ENCODE results near the gene TNFSF11.
A peak's percentile ranks its signal among the peaks of the same experiment; 100 is the strongest.

Gene TNFSF11

GRCh38 chr13:42611086-42611779, 37.3 kb downstream of the TNFSF11 start:
- Histone ChIP-seq H4K20me1 (no peaks in the 10 kb centered on the region), H3K27ac (no peak overlapping the region), H3K36me3 (no peaks in the 10 kb centered on the region), H3K9me3 (no peaks in the 10 kb centered on the region), H3K4me2 (no peak overlapping the region), H3K4me3 (no peak overlapping the region), H3K4me1 (no peaks in the 10 kb centered on the region), H3K27me3 (no peaks in the 10 kb centered on the region), H3K9ac (no peak overlapping the region)
- TF ChIP-seq Cebpa-rat (IDR thresholded peaks at IDR 0.05), result no peak

- no peak overlapping the region for H3K4me3 ChIP-seq
- H3K9me3 ChIP-seq, result no peaks in the 10 kb centered on the region
- H3K4me1 ChIP-seq, result no peaks in the 10 kb centered on the region
- TF ChIP-seq Cebpa-rat (IDR thresholded peaks at IDR 0.05), result no peak
- no peaks in the 10 kb centered on the region for H3K36me3 ChIP-seq
- no peak overlapping the region for H3K27ac ChIP-seq
- H3K9ac ChIP-seq, result no peak overlapping the region
- no peaks in the 10 kb centered on the region for H3K27me3 ChIP-seq
- no peaks in the 10 kb centered on the region for H4K20me1 ChIP-seq
- no peak overlapping the region for H3K4me2 ChIP-seq
These were observed 38.2 kb downstream of the TNFSF11 start for GRCh38 chr13:42612021-42612765.

- no peaks in the 10 kb centered on the region for H3K27me3 ChIP-seq
- no peak overlapping the region for H3K27ac ChIP-seq
- no peaks in the 10 kb centered on the region for H3K36me3 ChIP-seq
- no peaks in the 10 kb centered on the region for H3K9me3 ChIP-seq
- no peak for TF ChIP-seq Cebpa-rat (IDR thresholded peaks at IDR 0.05)
- no peak overlapping the region for H3K9ac ChIP-seq
- H4K20me1 ChIP-seq, result no peaks in the 10 kb centered on the region
- H3K4me1 ChIP-seq, result no peaks in the 10 kb centered on the region
- H3K4me3 ChIP-seq, result no peak overlapping the region
- no peak overlapping the region for H3K4me2 ChIP-seq
These were observed 40.6 kb downstream of the TNFSF11 start for GRCh38 chr13:42614436-42615035.

- no peak for TF ChIP-seq Cebpa-rat (IDR thresholded peaks at IDR 0.05)
- Histone ChIP-seq H3K27me3 (no peaks in the 10 kb centered on the region), H3K4me2 (no peak overlapping the region), H3K27ac (no peak overlapping the region), H3K36me3 (no peaks in the 10 kb centered on the region), H3K4me3 (no peak overlapping the region), H3K4me1 (no peaks in the 10 kb centered on the region), H3K9ac (no peak overlapping the region), H4K20me1 (no peaks in the 10 kb centered on the region), H3K9me3 (no peaks in the 10 kb centered on the region)
These were observed 41.7 kb downstream of the TNFSF11 start for GRCh38 chr13:42615691-42616090.

- no peak overlapping the region for H3K4me3 ChIP-seq
- no peak overlapping the region for H3K27ac ChIP-seq
- H3K36me3 ChIP-seq, result no peaks in the 10 kb centered on the region
- no peaks in the 10 kb centered on the region for H3K4me1 ChIP-seq
- no peaks in the 10 kb centered on the region for H4K20me1 ChIP-seq
- no peak overlapping the region for H3K4me2 ChIP-seq
- H3K9ac ChIP-seq, result no peak overlapping the region
- no peaks in the 10 kb centered on the region for H3K9me3 ChIP-seq
- no peaks in the 10 kb centered on the region for H3K27me3 ChIP-seq
- no peak for TF ChIP-seq Cebpa-rat (IDR thresholded peaks at IDR 0.05)
These were observed 43.3 kb downstream of the TNFSF11 start for GRCh38 chr13:42617221-42617620.

- TF ChIP-seq Cebpa-rat (IDR thresholded peaks at IDR 0.05), result no peak
- H3K27ac ChIP-seq, result no peak overlapping the region
- no peaks in the 10 kb centered on the region for H3K27me3 ChIP-seq
- no peaks in the 10 kb centered on the region for H3K4me1 ChIP-seq
- no peaks in the 10 kb centered on the region for H4K20me1 ChIP-seq
- no peak overlapping the region for H3K9ac ChIP-seq
- no peak overlapping the region for H3K4me3 ChIP-seq
- no peaks in the 10 kb centered on the region for H3K9me3 ChIP-seq
- no peaks in the 10 kb centered on the region for H3K36me3 ChIP-seq
- H3K4me2 ChIP-seq, result no peak overlapping the region
These were observed 50.0 kb downstream of the TNFSF11 start for GRCh38 chr13:42623916-42624315.

GRCh38 chr13:42625611-42626010, 51.7 kb downstream of the TNFSF11 start:
- Histone ChIP-seq H3K36me3 (no peaks in the 10 kb centered on the region), H3K4me2 (no peak overlapping the region), H3K4me3 (no peak overlapping the region), H4K20me1 (no peaks in the 10 kb centered on the region), H3K4me1 (no peaks in the 10 kb centered on the region), H3K9me3 (no peaks in the 10 kb centered on the region), H3K27me3 (no peaks in the 10 kb centered on the region), H3K9ac (no peak overlapping the region), H3K27ac (no peak overlapping the region)
- TF ChIP-seq Cebpa-rat (IDR thresholded peaks at IDR 0.05), result no peak

GRCh38 chr13:42626176-42626860, 52.4 kb downstream of the TNFSF11 start:
- no peak overlapping the region for H3K4me3 ChIP-seq
- H3K9me3 ChIP-seq, result no peaks in the 10 kb centered on the region

GRCh38 chr13:42628666-42629065, 54.7 kb downstream of the TNFSF11 start:
- H3K4me3 ChIP-seq, result no peak overlapping the region
- no peaks in the 10 kb centered on the region for H3K36me3 ChIP-seq
- no peaks in the 10 kb centered on the region for H3K9me3 ChIP-seq
- peak; percentile 74 for TF ChIP-seq Cebpa-rat (IDR thresholded peaks at IDR 0.05)
- H4K20me1 ChIP-seq, result no peaks in the 10 kb centered on the region
- H3K9ac ChIP-seq, result no peak overlapping the region
- H3K27me3 ChIP-seq, result no peaks in the 10 kb centered on the region
- H3K27ac ChIP-seq, result no peak overlapping the region
- H3K4me2 ChIP-seq, result no peak overlapping the region
- H3K4me1 ChIP-seq, result peaks cover 22% of the 10 kb centered on the region

More at GRCh38 chr13:42626176-42626860, 52.4 kb downstream of the TNFSF11 start:
- no peak for TF ChIP-seq Cebpa-rat (IDR thresholded peaks at IDR 0.05)
- H3K36me3 ChIP-seq, result no peaks in the 10 kb centered on the region
- no peaks in the 10 kb centered on the region for H3K4me1 ChIP-seq
- no peak overlapping the region for H3K27ac ChIP-seq
- no peak overlapping the region for H3K4me2 ChIP-seq
- H3K27me3 ChIP-seq, result no peaks in the 10 kb centered on the region
- H3K9ac ChIP-seq, result no peak overlapping the region
- no peaks in the 10 kb centered on the region for H4K20me1 ChIP-seq

GRCh38 chr13:42631181-42631580, 57.2 kb downstream of the TNFSF11 start:
- Histone ChIP-seq H4K20me1 (no peaks in the 10 kb centered on the region), H3K27me3 (no peaks in the 10 kb centered on the region), H3K4me2 (no peak overlapping the region), H3K4me3 (no peak overlapping the region), H3K9me3 (no peaks in the 10 kb centered on the region), H3K27ac (no peak overlapping the region), H3K4me1 (peaks cover 26% of the 10 kb centered on the region), H3K9ac (no peak overlapping the region), H3K36me3 (no peaks in the 10 kb centered on the region)
- no peak for TF ChIP-seq Cebpa-rat (IDR thresholded peaks at IDR 0.05)
